ENCODE data around the gene DNAJB7.
A peak's percentile ranks its signal among the peaks of the same experiment; 100 is the strongest.
"Not testable (repeated sequence)": the region's sequence is repeated elsewhere in the genome, so short reads cannot be mapped to it uniquely, and the experiment has no call there.

DNAJB7 gene

DNA sequence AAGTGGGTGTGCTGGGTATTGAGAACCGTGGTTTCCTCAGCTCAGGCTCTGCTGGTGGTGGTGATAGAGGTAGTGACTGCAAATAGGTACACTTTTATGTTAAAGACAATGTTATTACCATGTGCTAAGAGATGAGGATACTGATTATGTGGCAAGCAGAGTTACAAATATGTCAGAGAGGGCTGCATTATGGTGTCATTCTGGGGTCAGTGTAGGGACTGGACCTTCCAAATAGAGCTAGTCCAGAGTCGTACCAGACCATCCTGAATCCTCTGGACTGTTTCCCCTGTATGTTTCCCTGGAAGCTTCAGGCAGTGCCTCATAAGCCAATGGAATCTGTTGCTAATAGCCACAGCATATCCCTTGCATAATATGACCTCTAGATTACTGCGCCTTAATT lies at the start of gene DNAJB7:
Gene DNAJB7 (minus strand): TSS at position 101 of the 400 bp plus-strand sequence. CDS start 119 bp downstream, outside the sequence.
- DNase-seq (ENCODE audit: low read depth, low spot score): no peak

DNA sequence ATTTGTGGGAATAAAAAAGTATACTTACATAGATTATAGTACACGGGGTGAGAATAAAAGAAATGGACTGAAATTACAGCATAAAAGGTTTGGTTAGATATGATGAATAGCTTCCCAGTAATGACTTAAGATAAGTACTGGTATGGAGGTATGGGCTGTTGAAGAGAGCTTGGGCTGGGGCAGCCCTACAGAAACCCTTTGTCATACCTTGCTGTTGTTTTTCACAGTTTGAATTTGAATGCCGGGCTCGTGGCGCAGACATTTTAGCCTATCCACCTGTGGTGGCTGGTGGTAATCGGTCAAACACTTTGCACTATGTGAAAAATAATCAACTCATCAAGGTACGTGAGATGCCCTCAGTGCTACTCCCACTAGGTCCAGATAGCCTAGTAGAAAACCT lies 47.0 kb upstream of the DNAJB7 start:
- DNase-seq (ENCODE audit: low read depth, low spot score): no peak

- DNase-seq (ENCODE audit: low read depth, low spot score): no peak
Measured at GRCh38 chr22:40904101-40904500, 42.2 kb upstream of the DNAJB7 start.

DNA sequence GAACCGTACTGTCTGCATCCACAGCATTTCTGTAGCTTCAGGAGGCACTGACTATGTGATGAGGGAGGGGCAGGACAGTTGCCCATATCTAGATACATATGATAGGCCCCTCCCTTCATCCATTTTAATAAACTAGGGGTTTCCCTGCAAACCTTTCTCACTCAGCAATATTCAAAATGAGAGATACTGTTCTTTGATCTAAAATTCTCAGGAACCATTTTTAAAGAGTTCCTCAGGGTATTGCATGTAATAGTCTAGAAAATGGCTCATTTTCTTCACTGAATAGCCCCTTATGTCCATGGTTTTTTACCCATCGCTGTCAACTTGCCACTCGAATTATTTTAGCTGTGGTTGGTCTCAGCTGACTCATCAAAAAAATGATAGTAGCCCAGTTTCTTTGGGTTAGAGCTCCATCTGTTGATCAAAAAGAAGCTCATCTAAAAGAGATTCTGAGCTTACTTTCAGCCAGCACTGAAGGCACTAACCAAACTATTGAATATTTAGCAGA lies 37.0 kb upstream of the DNAJB7 start:
- no peak for DNase-seq (ENCODE audit: low read depth, low spot score)

GRCh38 chr22:40894417-40894816 lies 32.5 kb upstream of the DNAJB7 start:
- DNase-seq (ENCODE audit: low read depth, low spot score): no peak

- DNase-seq (ENCODE audit: low read depth, low spot score): no peak
Measured at GRCh38 chr22:40890881-40891280, 29.0 kb upstream of the DNAJB7 start.

- DNase-seq (ENCODE audit: low read depth, low spot score): no peak
Measured at GRCh38 chr22:40889116-40889515, 27.2 kb upstream of the DNAJB7 start.

DNA sequence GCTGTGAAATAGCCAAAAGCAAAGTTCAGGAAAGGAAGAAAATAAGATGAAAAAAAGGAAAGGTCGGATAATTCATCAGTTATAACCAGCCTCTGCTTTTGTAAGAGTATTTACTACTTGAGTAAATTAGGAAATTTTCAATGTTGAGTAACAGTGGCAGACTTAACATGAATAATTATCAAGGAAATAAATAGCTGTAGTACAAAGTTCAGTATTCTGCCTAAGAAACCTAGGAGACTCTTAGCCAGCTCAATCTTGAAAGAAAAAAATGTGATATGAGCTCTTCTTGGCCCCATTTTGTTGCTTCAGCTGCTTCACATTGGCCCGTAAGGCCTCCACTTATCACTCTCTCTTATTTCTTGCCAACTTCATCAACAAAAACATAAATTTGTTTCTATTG lies 17.0 kb upstream of the DNAJB7 start:
- no peak for DNase-seq (ENCODE audit: low read depth, low spot score)

- DNase-seq (ENCODE audit: low read depth, low spot score): no peak
Measured at GRCh38 chr22:40877488-40877887, 15.6 kb upstream of the DNAJB7 start.

DNA sequence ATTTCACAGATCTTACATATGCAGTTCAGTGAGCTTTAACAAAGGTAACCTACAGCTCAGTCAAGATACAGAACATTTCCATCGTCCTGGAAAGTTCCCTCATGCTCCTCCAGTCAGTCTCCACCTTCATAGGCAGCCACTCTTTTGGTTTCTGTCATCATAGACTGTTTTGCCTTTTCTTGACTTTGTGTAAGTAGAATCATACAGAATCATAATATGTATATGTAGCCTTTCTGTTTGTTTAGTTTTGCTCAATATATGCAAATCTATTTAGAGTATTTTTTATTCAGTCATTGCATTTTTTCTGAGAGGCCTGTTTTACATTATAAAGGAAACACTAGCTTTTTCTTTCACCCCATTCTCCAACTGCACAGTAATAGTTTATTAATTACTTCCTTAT lies 15.0 kb upstream of the DNAJB7 start:
- DNase-seq (ENCODE audit: low read depth, low spot score): no peak

DNA sequence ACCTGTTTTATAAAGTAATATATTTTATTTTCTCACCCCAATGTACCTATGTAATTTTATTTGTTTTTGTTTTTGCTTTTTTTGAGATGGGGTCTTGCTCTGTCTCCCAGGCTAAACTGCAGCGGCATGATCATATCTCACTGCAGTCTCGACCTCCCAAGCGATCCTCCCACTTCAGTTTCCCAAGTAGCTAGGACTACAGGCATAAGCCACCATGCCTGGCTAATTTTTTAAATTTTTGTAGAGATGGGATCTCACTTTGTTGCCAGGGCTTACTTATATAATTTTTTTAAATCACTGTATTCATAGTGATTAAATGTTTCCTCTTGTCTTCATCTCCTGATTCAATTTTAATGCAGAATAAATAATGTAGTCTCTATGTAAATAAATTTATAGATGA lies 13.2 kb upstream of the DNAJB7 start:
- DNase-seq (ENCODE audit: low read depth, low spot score): no peak

- no peak for DNase-seq (ENCODE audit: low read depth, low spot score)
Measured at GRCh38 chr22:40874016-40874415, 12.1 kb upstream of the DNAJB7 start.

DNA sequence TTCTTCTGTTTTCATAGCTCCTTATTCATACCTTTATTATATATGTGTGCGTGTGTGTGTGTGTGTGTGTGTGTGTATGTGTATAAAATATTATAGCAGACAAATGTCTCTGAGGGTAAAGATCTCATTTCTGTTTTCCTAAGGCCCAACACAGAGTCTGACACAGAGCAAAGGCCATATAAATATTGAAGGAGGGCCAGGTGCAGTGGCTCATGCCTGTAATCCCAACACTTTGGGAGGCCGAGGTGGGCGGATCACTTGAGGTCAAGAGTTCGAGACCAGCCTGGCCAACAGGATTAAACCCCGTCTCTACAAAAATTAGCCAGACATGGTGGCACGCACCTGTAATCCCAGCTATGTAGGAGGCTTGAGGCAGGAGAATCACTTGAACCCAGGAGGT lies 6.5 kb upstream of the DNAJB7 start:
- DNase-seq (ENCODE audit: low read depth, low spot score): not testable (repeated sequence)

- no peak for DNase-seq (ENCODE audit: low read depth, low spot score)
Measured at GRCh38 chr22:40867109-40867508, 5.2 kb upstream of the DNAJB7 start.

DNA sequence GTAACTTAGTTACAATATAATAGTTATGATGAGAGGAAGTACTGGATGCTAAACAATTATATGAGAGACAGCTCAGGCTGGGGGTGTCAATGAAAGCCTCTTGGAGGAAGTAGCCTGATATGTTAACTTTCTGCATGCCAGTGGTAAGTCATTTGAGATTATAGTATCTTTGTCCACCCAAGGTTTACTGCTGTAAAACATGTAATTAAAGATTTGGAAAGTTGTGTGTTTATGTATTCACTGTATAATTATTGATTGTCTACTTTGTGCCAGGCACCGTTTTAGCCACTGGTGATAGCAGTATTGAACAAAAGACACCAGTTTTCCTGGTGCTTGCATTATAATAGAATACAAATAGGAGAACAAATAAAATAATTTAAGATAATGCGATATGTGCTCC lies 624 bp upstream of the DNAJB7 start:
- DNase-seq (ENCODE audit: low read depth, low spot score): no peak

GRCh38 chr22:40857309-40857855 lies 4.5 kb downstream of the DNAJB7 start:
- DNase-seq (ENCODE audit: low read depth, low spot score): no peak

DNA sequence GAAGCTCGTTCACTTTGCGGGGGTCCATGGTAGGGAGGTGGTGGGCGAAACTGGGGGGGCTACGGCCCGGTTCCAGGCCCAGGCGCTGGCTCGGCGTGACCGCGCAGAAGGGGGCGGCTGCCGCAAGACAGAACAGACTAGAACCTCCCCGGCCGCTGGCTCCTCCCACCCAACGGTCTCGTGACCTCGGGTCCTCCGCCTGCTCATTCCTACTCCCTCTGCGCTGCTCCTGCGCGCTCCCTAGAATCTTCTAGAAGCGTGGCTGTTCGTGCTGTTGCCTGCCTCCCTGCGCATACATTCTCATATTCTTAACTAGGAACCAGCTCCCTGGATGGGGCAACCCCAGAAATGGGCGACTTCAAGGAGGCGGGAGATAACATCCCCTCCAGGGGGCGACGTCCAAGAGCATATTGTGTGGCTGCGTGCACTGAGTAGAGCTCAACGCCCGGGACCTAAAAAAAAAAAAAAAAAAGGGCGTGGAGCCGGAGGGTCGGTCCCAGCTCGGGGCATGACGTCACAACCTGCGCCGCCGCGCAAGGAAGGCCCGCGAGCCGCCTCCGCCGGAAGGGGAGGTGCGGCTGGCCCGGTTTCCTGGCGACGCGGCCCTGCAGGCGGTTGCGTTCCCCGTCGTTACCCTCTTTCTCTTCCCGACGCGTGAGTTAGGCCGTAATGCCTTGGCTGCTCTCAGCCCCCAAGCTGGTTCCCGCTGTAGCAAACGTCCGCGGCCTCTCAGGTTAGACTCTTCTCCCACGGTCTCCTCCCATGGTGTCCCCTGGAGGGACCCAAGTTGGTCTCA lies 5.2 kb downstream of the DNAJB7 start, which contains the start of the genes ST13 and XPNPEP3:
Gene ST13 (minus strand): TSS at position 127 of the 796 bp plus-strand sequence. CDS start 99 bp downstream, at position 28.
Gene XPNPEP3 (plus strand): TSS at position 636 of the 796 bp plus-strand sequence. CDS start 34 bp downstream, at position 670.
- DNase-seq (ENCODE audit: low read depth, low spot score): peak; percentile 94

DNA sequence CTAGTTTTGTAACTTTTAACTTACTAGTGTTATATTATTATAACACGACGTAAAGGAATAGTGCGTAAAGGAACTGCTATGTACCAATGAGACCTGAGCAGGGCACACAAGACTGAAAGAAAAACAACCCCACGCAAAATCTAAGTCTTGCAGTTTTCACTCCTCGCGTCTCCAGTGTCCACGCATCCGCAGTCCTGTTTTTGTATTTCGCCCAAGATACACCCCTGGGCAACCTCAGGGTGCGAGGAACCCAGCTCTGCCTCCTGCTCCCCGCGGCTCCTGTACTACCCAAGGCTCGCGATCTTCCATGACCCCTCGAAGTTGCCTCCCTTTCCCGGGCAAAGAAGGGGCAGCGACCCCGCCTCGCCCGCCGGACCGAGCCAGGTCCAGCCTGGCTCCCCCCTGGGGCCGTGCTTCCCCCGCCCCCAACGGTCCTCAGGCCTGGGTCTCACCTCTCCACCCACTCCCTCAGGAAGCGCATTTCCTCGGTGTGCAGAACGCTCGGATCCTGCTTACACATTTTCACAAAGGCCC lies 5.9 kb downstream of the DNAJB7 start:
- no peak for DNase-seq (ENCODE audit: low read depth, low spot score)

DNA sequence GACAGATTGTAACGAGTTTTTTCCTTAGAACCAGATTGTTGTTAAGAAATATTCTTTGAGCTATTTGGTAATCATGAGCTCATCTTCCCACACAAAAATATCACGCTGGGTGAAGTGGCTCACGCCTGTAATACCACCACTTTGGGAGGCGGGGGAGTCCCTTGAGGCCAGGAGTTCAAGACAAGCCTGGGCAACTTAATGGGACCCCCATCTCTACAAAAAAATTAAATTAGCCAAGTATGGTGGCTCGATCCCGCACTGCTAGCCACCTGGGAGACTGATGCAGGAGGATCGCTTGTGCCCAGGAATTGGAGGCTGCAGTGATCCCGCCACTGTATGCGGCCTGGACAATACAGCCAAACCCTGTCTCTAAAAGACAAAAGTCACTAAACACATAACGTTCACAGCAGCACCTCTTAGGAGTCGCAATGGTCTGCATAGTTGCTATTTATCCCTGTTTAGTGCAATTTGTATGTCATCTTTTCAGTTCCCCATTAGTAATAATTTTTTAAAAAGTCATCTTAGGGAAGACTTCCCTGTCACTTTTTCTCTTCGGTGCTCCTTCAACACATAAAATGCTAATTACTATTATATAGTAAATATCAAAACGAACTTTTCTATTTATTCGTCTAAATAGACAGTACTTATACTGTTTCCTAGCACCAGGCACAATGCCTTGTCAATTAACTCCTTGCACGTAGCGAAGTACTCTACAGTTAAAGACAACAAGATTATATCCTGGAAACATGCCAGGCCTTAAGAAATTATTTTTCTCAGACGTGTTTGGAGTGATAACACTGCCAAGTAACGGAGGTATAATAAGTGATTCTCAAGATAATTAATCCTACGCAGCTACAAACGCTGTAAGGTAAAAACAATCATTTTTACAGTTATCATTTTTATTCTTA lies 6.6 kb downstream of the DNAJB7 start:
- DNase-seq (ENCODE audit: low read depth, low spot score): no peak

DNA sequence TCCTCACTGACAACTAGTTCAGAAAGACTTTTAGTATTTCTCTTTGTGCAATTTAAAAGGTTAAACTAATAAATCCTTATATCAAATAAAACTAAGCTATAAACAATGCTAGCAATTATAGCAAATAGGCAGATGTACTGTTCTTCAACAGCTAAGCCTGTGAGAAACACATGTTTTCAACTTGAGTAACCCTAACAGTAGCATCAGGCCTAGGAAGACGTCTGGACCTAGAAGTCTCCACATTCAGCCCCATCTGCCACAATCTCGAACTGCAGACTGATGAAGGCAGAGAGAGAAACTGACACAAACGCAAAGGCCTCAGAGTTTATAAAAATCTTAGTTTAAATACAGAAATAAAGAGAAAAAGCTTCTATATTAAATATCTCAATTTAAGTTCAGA lies 8.0 kb downstream of the DNAJB7 start:
- DNase-seq (ENCODE audit: low read depth, low spot score): no peak

DNA sequence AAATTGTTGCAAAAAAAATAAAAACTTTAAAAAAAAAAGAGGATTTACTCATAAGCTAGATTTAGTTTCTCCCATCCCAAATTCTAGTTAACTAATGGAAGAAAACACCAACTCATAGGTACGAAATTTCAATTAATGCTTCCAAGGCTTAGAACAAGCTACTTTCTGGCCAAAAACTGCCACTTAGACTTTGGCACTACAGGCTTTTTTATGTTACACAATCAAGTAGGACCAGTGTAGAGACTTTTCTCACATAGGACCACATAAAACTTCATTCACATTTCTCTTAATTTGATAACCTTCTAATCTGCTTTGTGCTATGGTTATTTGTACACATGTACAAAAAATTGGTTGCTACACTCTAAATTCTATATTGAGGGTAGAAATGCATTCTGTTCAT lies 8.6 kb downstream of the DNAJB7 start:
- DNase-seq (ENCODE audit: low read depth, low spot score): no peak

GRCh38 chr22:40845816-40846215 lies 16.1 kb downstream of the DNAJB7 start:
- DNase-seq (ENCODE audit: low read depth, low spot score): not testable (repeated sequence)

Data from activated naive CD8-positive, alpha-beta T cell treated with anti-CD3 and anti-CD28 coated beads, Interleukin-2, amount 50 U/mL, for 16 hours (primary cell).